Measurements from ENCODE around the gene TEX54.

TEX54 gene

DNA sequence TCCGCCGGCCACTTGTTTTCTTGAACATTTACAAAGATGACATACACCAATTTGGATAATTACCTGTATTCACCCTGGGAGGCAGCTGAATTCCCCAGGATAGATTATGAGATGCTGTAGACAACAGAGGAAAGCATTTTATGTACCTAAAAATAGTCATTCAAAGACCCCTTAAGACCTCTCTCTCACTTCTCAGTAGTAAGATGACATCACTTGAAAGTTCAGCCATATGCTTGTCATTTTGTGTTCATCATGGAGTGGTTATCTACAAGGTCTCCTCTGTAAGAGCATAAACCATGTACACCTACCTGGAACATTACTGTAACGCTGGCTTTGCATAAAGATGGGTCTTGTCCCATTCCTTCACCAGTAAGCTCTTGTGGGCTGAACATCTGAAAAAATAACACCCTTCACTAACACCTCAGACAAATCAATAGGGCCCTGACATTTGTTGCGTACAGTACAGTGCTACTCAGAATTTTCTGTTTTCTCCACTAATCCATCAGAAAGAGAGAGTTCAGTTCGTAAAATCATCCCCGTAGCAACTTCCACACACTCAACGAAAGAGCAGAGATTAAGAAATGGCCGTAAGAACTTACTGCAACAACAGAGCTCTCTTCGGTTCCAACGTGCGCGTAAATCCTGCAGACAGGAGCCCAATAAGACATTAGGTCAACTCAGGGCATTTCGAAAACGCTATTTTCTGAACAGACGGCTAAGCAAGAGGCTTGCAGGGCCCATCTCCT lies 22.4 kb upstream of the TEX54 start:
- peak overlapping the region; percentile 98 for H3K4me3 ChIP-seq (ENCODE audit: low read depth, low read length)
- peak; percentile 47 for DNase-seq (ENCODE audit: low read depth)
- TF ChIP-seq, protein P1, sequence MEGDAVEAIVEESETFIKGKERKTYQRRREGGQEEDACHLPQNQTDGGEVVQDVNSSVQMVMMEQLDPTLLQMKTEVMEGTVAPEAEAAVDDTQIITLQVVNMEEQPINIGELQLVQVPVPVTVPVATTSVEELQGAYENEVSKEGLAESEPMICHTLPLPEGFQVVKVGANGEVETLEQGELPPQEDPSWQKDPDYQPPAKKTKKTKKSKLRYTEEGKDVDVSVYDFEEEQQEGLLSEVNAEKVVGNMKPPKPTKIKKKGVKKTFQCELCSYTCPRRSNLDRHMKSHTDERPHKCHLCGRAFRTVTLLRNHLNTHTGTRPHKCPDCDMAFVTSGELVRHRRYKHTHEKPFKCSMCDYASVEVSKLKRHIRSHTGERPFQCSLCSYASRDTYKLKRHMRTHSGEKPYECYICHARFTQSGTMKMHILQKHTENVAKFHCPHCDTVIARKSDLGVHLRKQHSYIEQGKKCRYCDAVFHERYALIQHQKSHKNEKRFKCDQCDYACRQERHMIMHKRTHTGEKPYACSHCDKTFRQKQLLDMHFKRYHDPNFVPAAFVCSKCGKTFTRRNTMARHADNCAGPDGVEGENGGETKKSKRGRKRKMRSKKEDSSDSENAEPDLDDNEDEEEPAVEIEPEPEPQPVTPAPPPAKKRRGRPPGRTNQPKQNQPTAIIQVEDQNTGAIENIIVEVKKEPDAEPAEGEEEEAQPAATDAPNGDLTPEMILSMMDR (IDR thresholded peaks at IDR 0.05; ENCODE audit: insufficient read depth, low read depth, low read length, missing control alignments): no peak

DNA sequence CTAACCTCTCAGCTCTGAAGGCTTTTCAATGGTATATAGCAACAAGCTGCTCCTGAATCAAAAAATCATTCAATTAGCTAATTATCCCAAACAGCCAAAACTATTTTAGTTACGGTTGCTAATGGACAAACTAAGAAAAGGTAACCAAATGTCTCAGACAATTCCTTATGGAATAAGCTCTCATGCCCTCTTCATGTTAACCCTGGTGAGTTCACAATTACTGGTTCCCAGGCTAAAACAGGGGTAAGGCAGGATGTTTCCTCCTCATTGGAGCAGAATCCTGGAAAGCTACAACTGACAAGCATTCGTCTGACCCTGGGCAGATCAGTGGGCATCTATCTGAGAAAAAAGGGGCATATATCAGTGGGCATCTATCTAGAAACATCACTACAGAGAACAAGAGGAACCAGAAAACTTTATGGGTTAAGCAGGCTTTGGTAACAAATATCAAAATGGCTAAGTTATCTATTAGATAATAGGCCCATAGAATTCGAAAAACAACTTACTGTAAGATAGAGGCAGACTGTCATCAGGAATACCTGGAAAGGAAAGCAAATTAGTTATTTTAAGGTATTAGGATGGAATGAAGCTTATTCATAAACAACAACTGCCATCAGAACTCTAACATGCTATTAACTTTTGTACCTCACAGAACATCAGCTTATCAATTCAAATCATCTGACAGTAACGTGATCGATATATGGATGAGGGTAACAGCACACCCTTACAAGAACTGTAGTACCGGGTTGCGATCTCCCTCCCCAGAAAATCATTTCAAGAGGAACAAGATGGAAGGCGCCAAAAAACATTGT lies 21.6 kb upstream of the TEX54 start:
- no peak for DNase-seq (ENCODE audit: low read depth)
- TF ChIP-seq, protein P1 (IDR thresholded peaks at IDR 0.05; ENCODE audit: insufficient read depth, low read depth, low read length, missing control alignments): no peak
- H3K4me3 ChIP-seq (ENCODE audit: low read depth, low read length): peak overlapping the region; percentile 98

DNA sequence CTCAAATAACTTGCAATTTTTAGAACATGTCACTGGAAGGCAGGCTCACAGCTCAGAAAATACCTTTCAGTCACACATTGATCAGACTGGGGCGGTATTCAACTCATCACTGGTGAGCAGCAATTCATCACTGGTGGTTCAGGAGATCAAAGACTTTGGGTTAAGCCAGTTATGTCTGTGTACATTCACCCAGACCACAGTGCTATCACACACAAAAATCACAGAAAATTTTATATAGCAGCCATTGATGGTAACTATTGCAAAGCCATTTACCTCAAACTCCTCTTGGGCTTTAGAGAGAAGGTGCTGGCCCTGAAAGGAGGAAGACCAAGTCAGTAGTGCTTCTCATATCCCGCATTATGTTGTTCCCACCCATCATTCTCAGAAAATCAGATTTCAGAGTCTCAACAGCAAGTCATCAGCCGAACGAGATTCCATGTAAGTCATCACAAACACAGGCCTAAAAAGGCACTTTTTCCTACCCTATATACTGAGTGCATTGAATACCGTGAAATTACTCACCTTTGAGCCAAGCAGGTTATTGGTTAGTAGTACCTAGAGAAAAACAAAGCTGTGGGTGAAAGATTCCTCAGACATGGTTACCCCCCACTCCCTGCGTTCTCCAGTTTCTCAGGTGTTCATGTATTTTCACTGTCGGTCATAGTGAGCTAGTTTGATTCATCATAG lies 20.8 kb upstream of the TEX54 start:
- no peak for DNase-seq (ENCODE audit: low read depth)
- TF ChIP-seq, protein P1 (IDR thresholded peaks at IDR 0.05; ENCODE audit: insufficient read depth, low read depth, low read length, missing control alignments): no peak
- H3K4me3 ChIP-seq (ENCODE audit: low read depth, low read length): peak overlapping the region; percentile 98

DNA sequence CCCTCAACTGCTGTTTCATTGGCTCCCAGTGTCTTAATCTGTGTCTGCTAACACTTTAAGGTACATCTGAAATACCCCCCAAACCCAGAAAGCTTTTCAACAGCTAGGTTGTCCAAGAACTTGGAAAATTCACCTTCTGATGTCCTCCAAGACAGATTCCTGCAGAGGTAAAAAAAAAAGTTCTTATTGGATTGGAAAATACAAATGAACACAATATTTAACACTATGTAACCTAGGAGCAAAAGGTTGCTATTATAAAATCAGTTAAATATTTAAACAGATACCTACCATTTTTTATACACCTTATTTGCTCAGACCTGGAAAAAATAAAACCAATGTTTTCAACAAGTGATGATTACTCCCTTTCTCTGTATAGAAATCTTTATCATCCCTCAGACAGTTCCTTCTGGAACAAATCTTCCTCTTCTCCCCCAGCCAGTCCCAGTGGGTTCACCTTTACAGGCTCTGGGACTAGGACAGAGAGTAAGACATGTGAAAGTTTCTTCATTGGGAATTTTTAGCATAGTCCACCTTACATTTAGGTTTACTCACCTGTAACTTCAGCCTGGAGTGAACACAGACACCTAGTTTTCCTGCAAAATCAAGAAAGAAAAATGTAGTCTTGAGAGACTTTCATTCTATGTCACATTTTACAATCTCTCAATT lies 20.0 kb upstream of the TEX54 start:
- H3K4me3 ChIP-seq (ENCODE audit: low read depth, low read length): peak overlapping the region; percentile 98
- DNase-seq (ENCODE audit: low read depth): no peak
- TF ChIP-seq, protein P1 (IDR thresholded peaks at IDR 0.05; ENCODE audit: insufficient read depth, low read depth, low read length, missing control alignments): no peak

DNA sequence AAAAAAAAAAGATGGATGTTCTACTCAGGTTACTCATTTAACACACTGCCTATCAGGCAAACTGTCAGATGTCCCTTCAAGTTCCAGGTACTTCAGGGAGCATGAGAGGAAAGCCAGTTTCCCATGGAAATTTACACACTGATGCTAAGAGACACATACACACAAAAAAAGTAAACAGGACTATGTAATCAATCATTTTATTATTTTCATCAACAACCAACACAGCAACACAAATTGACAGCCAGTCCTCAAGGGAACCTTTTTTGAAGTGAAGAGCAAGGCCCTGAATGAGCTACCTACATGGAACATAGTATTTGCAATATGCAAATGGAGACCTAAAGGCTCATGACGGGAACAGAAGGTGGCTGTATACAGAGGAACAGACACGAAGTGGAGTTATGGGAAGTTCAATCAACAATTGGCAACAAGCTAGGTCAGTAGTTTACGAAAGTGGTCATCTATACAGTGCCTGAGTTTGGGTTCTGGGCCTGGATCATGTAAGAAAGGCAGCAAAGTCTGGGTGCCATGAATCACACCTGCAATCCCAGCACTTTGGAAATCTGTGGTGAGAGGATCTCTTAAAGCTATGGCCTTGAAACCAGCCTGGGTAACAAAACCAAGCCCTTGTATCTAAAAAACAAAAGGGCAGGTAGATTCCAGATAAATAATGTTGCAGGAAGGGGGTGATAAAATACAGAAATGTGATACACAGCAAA lies 19.3 kb upstream of the TEX54 start:
- H3K4me3 ChIP-seq (ENCODE audit: low read depth, low read length): no peak overlapping the region
- DNase-seq (ENCODE audit: low read depth): peak; percentile 41
- TF ChIP-seq, protein P1 (IDR thresholded peaks at IDR 0.05; ENCODE audit: insufficient read depth, low read depth, low read length, missing control alignments): no peak
